Stimulated activated CD8-positive, alpha-beta memory T cell treated with anti-CD3 and anti-CD28 coated beads, Interleukin-7, amount 100 ng/mL, for 4 hours (primary cell): Measurements from ENCODE around the gene BAIAP2L1.
"Not testable (repeated sequence)": the region's sequence is repeated elsewhere in the genome, so short reads cannot be mapped to it uniquely, and the experiment has no call there.

Experiments
- DNase-seq, 2 donors: peaks; one replicate each; pipeline ENCODE4 v3.0.0-alpha.2; 2020; ENCODE audit warnings: low read depth in 2 of 2

The BAIAP2L1 gene, protein sequence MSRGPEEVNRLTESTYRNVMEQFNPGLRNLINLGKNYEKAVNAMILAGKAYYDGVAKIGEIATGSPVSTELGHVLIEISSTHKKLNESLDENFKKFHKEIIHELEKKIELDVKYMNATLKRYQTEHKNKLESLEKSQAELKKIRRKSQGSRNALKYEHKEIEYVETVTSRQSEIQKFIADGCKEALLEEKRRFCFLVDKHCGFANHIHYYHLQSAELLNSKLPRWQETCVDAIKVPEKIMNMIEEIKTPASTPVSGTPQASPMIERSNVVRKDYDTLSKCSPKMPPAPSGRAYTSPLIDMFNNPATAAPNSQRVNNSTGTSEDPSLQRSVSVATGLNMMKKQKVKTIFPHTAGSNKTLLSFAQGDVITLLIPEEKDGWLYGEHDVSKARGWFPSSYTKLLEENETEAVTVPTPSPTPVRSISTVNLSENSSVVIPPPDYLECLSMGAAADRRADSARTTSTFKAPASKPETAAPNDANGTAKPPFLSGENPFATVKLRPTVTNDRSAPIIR

GRCh38 chr7:98400542-98401340 lies at the start of gene BAIAP2L1:
Gene BAIAP2L1, minus strand, starts transcription at chr7:98401090. Its CDS starts 238 bp downstream, at chr7:98400852.
- peak; percentile 52 to 70 for DNase-seq

DNA sequence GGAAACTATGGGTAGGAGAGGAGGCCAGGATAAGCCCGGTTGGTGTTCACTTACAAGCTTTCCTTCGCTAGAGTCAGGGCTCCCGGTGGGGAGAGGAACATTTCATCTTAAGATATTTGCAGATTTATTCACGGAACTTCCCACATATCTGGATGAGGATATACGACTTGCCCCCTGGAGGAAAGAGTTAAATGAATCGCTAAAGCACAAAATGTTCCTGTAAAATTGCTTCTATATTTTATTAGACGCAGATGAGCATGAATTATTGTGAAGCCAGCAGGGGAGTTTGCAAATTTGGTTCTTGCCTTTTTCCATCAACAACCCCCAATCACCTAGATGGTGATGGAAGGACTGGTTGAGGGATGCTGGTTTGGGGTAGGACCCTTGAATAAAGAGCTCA lies 47.9 kb upstream of the BAIAP2L1 start:
- DNase-seq, result no peak

DNA sequence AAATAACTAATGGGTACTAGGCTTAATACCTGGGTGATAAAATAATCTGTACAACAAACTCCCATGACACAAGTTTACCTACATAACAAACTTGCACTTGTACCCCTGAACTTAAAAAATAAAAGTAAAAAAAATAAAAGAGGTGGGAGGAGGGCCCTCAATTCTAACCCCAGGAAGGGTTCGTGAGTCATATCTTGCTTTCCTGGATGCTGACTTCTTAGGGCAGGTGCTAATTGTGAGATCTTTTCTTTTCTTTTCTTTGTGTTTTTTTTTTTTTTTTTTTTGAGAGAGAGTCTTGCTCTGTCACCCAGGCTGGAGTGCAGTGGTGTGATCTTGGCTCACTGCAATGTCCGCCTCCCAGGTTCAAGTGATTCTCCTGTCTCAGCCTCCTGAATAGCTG lies 40.1 kb upstream of the BAIAP2L1 start:
- DNase-seq, result not testable (repeated sequence)

DNA sequence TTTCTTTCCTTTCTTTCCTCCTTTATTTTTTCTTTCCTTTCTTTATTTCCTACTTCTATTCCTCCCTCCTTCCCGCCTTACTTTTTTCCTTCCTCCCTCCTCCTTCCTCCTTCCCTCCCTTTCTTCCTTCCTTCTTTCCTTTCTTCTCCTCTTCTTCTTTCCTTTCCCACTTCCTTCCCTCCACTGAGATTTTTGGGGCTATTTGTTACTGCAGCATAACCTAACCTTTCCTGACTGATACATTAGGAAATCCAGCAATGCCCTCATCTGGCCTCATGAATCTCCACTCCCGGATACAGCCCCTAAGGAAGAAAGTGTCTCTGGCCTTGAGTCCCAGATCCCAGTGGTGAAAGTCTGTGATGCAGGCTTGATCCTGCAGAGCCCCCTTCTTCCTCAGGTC lies 38.6 kb upstream of the BAIAP2L1 start:
- DNase-seq, result no peak

- no peak for DNase-seq
Measured at GRCh38 chr7:98434087-98434486, 33.2 kb upstream of the BAIAP2L1 start.

DNA sequence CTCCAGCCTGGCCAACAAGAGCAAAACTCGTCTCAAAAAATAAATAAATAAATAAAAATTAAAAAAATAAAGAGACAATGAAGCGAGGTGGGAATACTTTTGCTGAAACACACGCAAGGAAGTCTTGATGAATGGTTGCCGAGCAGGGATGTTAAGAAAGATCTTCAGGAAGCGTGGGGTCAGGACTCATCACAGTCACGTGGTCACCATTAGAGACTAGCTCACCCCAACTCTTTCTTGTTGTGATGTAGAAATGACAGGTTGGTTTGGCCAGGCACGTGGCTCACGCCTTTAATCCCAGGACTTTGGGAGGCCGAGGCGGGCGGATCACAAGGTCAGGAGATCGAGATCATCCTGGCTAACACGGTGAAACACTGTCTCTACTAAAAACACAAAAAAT lies 28.9 kb upstream of the BAIAP2L1 start:
- DNase-seq, result no peak

- no peak for DNase-seq
Measured at GRCh38 chr7:98423043-98423442, 22.2 kb upstream of the BAIAP2L1 start.

GRCh38 chr7:98420966-98421612 lies 20.2 kb upstream of the BAIAP2L1 start:
- DNase-seq, result peak; percentile 7 to 32

DNA sequence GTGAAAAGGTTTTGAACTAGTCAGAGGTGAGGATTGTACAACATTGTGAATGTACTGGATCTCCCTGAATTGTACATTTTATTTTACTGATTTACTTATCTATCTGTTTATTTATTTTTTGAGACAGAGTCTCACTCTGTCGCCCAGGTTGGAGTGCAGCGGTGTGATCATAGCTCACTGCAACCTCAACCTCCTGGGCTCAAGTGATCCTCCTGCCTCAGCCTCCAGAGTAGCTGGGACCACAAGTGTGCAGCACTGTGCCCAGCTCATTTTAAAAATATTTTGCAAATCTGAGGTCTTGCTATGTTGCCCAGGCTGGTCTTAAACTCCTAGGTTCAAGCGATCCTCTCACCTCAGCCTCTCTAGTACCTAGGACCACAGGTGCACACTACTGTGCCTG lies 19.1 kb upstream of the BAIAP2L1 start:
- DNase-seq, result not testable (repeated sequence)

DNA sequence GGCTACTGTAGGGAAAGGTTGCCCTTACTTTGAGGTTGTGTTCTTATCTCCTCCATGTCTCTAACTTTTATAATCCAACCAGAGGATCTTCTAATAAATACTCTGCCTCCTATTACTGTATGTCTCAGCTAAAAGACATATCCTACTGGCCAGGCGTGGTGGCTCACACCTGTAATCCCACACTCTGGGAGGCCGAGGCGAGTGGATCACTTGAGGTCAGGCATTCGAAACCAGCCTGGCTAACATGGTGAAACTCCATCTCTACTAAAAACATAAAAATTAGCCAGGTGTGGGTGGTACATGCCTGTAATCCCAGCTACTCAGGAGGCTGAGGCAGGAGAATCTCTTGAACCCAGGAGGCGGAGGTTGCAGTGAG lies 18.4 kb upstream of the BAIAP2L1 start:
- not testable (repeated sequence) for DNase-seq

DNA sequence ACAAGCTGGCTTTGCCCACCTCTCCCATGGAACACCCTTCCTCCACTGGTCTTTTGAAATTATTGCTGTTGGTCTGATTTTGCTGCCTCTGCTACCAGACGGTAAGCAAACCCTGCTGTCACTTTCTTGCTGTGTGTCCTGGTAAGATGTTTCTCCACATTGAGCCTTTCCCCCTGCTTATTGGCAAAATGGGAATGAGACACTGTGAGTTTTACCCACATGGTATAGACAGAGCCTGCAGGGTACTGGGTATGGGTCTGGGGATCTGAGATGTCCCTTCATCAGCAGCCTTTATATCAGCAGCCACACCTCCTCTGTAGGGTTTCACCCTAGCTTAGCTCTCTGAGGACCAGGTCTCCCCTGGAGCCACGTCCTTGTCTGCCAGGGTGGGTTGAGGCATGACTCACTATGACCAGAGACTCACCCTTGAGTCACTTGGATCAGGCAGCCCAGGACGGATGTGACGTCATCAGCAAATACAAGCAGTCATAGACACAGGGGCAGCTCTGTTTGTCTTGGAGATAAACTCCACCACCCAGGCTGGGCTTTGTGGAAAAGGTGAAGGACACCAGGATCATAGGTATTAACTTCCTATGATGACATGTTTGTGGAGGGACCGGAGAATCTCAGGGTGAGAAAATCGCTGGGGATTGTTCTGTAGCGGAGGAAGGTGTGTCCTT lies 17.9 kb upstream of the BAIAP2L1 start:
- peak in 1 of 2 donors; percentile 15 for DNase-seq

DNA sequence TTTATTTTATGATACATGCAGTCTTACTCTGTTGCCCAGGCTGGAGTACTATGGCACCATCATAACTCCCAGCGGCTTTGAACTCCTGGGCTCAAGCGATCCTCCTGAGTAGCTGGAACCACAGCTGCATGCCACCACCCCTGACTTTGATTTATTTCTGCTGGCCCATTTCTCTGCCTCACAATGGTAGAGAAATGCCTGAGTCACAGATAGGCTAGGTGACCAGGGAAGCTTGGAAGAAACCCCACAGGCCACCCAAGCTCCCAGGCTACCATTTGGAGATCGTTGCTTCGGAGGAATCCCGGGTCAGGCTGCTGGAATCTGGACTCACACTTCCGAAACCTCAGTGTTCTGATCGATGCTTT lies 17.4 kb upstream of the BAIAP2L1 start:
- no peak for DNase-seq

GRCh38 chr7:98417604-98418270 lies 16.8 kb upstream of the BAIAP2L1 start:
- not testable (repeated sequence) for DNase-seq

- no peak for DNase-seq
Measured at GRCh38 chr7:98414205-98414900, 13.5 kb upstream of the BAIAP2L1 start.

DNA sequence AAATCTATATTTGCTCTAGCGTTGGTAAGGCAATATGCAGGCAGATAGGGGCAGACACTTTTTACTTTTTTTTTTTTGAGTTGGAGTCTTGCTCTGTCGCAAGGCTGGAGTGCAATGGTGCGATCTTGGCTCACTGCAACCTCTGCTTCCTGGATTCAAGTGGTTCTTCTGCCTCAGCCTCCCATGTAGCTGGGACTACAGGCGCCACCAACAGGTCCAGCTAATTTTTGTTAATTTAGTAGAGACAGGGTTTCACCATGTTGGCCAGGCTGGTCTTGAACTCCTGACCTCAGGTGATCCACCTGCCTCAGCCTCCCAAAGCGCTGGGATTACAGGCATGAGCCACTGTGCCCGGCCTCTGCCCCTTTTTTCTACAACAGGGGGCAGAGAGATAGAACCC lies 12.8 kb upstream of the BAIAP2L1 start:
- DNase-seq, result not testable (repeated sequence)

DNA sequence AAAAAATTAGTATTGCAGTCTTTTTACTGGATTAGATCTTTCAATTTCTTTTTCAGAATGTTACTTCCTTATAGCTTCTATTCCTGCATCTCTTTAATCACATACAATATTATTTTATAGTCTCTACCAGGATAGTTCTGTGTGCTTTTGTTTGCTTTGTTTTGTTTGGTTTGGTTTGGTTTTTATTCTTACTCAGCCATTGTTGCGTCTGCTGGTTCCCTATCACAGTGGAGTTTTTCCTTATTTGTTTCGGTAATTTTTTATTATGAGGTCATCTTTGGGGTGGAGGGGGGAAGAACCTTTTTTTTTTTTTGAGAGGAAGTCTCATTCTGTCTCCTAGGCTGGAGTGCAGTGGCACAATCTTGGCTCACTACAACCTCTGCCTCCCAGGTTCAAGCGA lies 9.0 kb upstream of the BAIAP2L1 start:
- no peak for DNase-seq

DNA sequence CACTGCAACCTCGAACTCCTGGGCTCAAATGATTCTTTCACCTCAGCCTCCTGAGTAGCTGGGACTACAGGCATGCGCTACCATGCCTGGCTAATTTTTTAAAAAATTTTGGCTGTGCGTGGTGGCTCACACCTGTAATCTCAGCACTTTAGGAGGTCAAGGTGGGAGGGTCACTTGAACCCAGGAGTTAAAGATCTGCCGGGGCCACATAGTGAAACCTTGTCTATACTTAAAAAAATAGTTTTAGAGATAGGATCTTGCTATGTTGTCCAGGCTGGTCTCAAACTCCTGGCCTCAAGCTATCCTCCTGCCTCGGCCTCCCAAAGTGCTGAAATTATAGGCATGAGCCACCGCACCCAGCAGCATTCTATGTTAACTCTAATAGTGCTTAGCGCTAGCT lies 7.3 kb upstream of the BAIAP2L1 start:
- not testable (repeated sequence) for DNase-seq

- DNase-seq, result no peak
Measured at GRCh38 chr7:98406827-98407226, 5.9 kb upstream of the BAIAP2L1 start.

- no peak for DNase-seq
Measured at GRCh38 chr7:98404840-98405239, 4.0 kb upstream of the BAIAP2L1 start.

DNA sequence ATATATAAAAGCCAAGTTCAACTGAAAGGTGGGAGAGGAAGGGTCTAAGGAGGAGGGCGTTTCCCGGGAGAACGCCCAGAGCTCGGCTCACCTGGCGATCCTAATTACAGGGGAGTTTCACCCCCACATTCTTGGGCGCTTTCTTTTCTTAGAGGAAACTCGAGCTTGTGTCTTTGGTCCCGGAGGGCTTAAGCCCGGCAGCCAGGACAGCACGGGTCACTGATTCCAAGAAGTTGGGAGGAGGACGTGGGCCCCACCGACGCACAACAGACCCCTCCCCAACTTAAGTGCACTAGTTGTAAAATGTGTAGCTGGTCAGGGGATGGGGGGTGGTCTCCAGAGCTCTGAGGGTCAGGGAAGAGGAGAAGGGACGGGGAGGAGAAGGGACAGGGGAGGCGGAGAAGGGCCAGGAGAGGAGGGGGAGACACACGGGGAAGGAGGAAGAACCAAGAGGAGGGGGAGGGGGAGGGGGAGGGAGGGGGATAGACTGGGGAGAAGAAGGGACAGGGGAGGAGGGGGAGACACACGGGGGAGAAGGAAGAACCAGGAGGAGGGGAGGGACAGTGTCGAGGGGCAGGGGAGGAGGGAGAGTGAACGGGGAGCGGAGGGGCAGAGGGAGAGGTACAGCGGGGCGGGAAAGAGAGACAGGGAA lies 874 bp downstream of the BAIAP2L1 start:
- no peak for DNase-seq
